ENCODE measurements around the gene MID1. TPM values are rescaled to one million over a fixed set of nuclear protein-coding genes. Genes with fewer than 3 reads are reported as not detected.

The MID1 gene
- total RNA-seq, 2 experiments from 2014 or later = 0.19 TPM; not detected in 1

DNA sequence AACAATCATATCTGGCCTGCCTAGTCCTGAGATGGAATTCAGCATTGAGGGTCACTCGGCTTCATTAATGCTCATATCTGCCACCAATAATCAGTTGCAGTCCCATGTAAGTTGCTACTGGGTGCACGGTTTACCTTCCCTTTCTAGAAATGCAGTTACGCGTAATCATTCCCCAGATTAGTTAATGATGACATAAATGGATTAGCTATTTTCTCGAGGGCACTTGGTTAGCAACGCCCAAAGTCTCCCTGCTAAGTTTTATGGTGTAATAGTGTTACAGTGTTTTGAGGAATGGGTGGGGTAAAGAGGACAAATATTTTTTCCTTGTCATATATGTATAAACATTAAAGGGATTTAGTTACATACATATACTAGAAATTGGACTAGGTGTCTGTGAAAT lies 118.8 kb downstream of the MID1 start:
- Histone ChIP-seq H3K27ac (ENCODE audit: low read depth in 1 of 2, low read length in 2 of 2) (no peak overlapping the region), H3K4me3 (ENCODE audit: low read length) (no peak overlapping the region), H3K4me1 (ENCODE audit: insufficient read depth, low read length) (no peaks in the 10 kb centered on the region), H3K9me3 (ENCODE audit: control insufficient read depth in 1 of 2, insufficient read depth in 1 of 2, low read length in 2 of 2) (no peaks in the 10 kb centered on the region), H3K27me3 (ENCODE audit: control insufficient read depth in 1 of 2, insufficient read depth in 2 of 2, low read length in 2 of 2) (no peaks in the 10 kb centered on the region), H3K36me3 (ENCODE audit: insufficient read depth, low read length) (no peaks in the 10 kb centered on the region)
- ATAC-seq (ENCODE audit: poor library complexity) = no peak
- Mint-ChIP-seq H3K4me3 (no peak overlapping the region), H3K9me3 (no peaks in the 10 kb centered on the region), H3K4me1 (ENCODE audit: low read depth) (no peaks in the 10 kb centered on the region), H3K36me3 (ENCODE audit: low read depth) (no peaks in the 10 kb centered on the region), H3K27me3 (no peaks in the 10 kb centered on the region), H3K27ac (no peak overlapping the region)
- CTCF ChIA-PET = no interaction called here
- no peak for TF ChIP-seq CTCF (IDR thresholded peaks at IDR 0.05)
- intact Hi-C loops (cut with DNase I, micrococcal nuclease) = no loop called here
- POLR2A ChIA-PET = no interaction called here
- DNase-seq = no peak

DNA sequence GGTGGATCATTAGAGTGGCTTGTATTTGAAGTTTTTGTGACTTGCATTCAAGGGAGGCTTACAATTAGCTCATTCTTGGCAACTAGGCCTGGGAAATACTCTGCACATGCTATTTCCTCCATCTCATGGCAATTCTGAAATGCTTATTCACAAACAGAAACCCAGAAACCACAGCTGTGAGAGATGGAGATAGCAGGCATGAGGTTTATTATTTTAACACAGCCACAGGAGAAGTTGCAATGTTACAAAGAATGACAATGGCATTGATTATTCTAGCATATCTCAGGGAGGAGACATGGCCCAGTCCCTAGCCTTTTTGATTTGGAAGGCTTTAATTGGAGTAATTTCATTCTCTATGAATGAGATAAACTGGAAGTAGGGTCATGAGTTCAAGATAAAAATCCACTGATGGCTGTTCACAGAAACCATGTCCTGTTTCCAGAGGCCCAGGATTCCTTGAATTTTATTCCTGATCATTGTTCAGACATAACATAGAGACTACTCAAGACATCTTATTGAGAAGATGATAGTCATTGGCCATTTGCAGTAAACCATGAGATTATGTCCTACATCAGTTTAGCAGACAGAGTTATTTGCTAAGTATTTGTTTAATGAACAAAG lies 123.9 kb downstream of the MID1 start:
- H3K4me1 Mint-ChIP-seq (ENCODE audit: low read depth) = no peaks in the 10 kb centered on the region
- TF ChIP-seq CTCF (IDR thresholded peaks at IDR 0.05) = no peak
- no peak for ATAC-seq (ENCODE audit: poor library complexity)
- no peak overlapping the region for H3K27ac Mint-ChIP-seq
- Histone ChIP-seq H3K27me3 (ENCODE audit: control insufficient read depth in 1 of 2, insufficient read depth in 2 of 2, low read length in 2 of 2) (no peaks in the 10 kb centered on the region), H3K27ac (ENCODE audit: low read depth in 1 of 2, low read length in 2 of 2) (no peak overlapping the region), H3K4me3 (ENCODE audit: low read length) (no peak overlapping the region), H3K4me1 (ENCODE audit: insufficient read depth, low read length) (no peaks in the 10 kb centered on the region), H3K36me3 (ENCODE audit: insufficient read depth, low read length) (no peaks in the 10 kb centered on the region), H3K9me3 (ENCODE audit: control insufficient read depth in 1 of 2, insufficient read depth in 1 of 2, low read length in 2 of 2) (no peaks in the 10 kb centered on the region)
- intact Hi-C loops (cut with DNase I, micrococcal nuclease) = no loop called here
- ChIA-PET POLR2A (no interaction called here), CTCF (no interaction called here)
- no peak overlapping the region for H3K4me3 Mint-ChIP-seq
- H3K36me3 Mint-ChIP-seq (ENCODE audit: low read depth) = no peaks in the 10 kb centered on the region
- DNase-seq = no peak
- no peaks in the 10 kb centered on the region for H3K27me3 Mint-ChIP-seq
- no peaks in the 10 kb centered on the region for H3K9me3 Mint-ChIP-seq

GRCh38 chrX:10495677-10496076 lies 124.7 kb downstream of the MID1 start:
- no peak for DNase-seq
- no peaks in the 10 kb centered on the region for H3K9me3 ChIP-seq (ENCODE audit: control insufficient read depth in 1 of 2, insufficient read depth in 1 of 2, low read length in 2 of 2)
- no peaks in the 10 kb centered on the region for H3K36me3 ChIP-seq (ENCODE audit: insufficient read depth, low read length)
- Mint-ChIP-seq H3K27me3 (no peaks in the 10 kb centered on the region), H3K4me1 (ENCODE audit: low read depth) (no peaks in the 10 kb centered on the region), H3K9me3 (no peaks in the 10 kb centered on the region), H3K36me3 (ENCODE audit: low read depth) (no peaks in the 10 kb centered on the region), H3K4me3 (no peak overlapping the region), H3K27ac (no peak overlapping the region)
- H3K27me3 ChIP-seq (ENCODE audit: control insufficient read depth in 1 of 2, insufficient read depth in 2 of 2, low read length in 2 of 2) = no peaks in the 10 kb centered on the region
- no peak overlapping the region for H3K4me3 ChIP-seq (ENCODE audit: low read length)
- no peaks in the 10 kb centered on the region for H3K4me1 ChIP-seq (ENCODE audit: insufficient read depth, low read length)
- no peak for ATAC-seq (ENCODE audit: poor library complexity)
- CTCF ChIA-PET = no interaction called here
- intact Hi-C loops (cut with DNase I, micrococcal nuclease) = no loop called here
- no peak for TF ChIP-seq CTCF (IDR thresholded peaks at IDR 0.05)
- H3K27ac ChIP-seq (ENCODE audit: low read depth in 1 of 2, low read length in 2 of 2) = no peak overlapping the region
- POLR2A ChIA-PET = no interaction called here

All from CD4-positive, alpha-beta T cell (primary cell).